Sigmoid colon (tissue), 7 donors: Measurements from ENCODE around the gene LAGE3. TPM values are rescaled to one million over a fixed set of nuclear protein-coding genes. Genes with fewer than 3 reads are reported as not detected.

Experiments
- DNase-seq: peaks from one replicate; pipeline ENCODE4 v3.0.0-alpha.2; 2019
- H3K27ac ChIP-seq, 4 donors: fragments of 200-600 bp; sonication (generic); one replicate each; pipeline ENCODE4 v1.5.1; 2016 to 2019; ENCODE audit warnings: mild to moderate bottlenecking in 1 of 4
- H3K27me3 ChIP-seq, 3 donors: fragments of 200-600 bp; sonication (generic); one replicate each; pipeline ENCODE4 v1.5.1; 2019; ENCODE audit warnings: mild to moderate bottlenecking in 1 of 3
- H3K36me3 ChIP-seq, 4 donors: fragments of 200-600 bp; sonication (generic); one replicate each; pipeline ENCODE4 v1.5.1; 2016 to 2019
- H3K4me1 ChIP-seq, 4 donors: fragments of 200-600 bp; sonication (generic); one replicate each; pipeline ENCODE4 v1.5.1; 2017 to 2019
- H3K4me3 ChIP-seq, 4 donors: fragments of 200-600 bp; sonication (generic); one replicate each; pipeline ENCODE4 v1.5.1; 2017 to 2019; ENCODE audit warnings: mild to moderate bottlenecking in 2 of 4, moderate library complexity in 1 of 4
- H3K9me3 ChIP-seq, 4 donors: fragments of 200-600 bp in 3 of 4; sonication (generic) in 3 of 4; one replicate each; pipeline versions ENCODE4 v1.5.1 to v1.6.1; 2013 to 2019
- EP300 ChIP-seq, 4 donors: sonication (generic); formaldehyde crosslinking; IDR thresholded peaks; one replicate each; pipeline ENCODE4 v1.6.1; 2017; ENCODE audit warnings: antibody characterized with exemption in 4 of 4
- POLR2A ChIP-seq, 2 donors: fragments of 450-650 bp; IDR thresholded peaks; one replicate each; pipeline ENCODE4 v1.6.1; 2016; ENCODE audit warnings: antibody characterized with exemption in 2 of 2, mild to moderate bottlenecking in 2 of 2, moderate library complexity in 2 of 2
- POLR2AphosphoS5 ChIP-seq, 4 donors: sonication (generic); formaldehyde crosslinking; IDR thresholded peaks; one replicate each; pipeline ENCODE4 v1.6.1; 2017; ENCODE audit warnings: antibody characterized with exemption in 4 of 4
- WGBS, 2 donors: extraction: QIAGEN DNeasy Blood & Tissue Kit; methylation state at CpG; one replicate each; pipeline ENCODE4 v1.1.7; 2013; 5-methylcytosine and 5-hydroxymethylcytosine counted together
- intact Hi-C: fragments of 100-400 bp; cut with DNase I; formaldehyde crosslinking; loops from one replicate; pipeline ENCODE4 v1.15.1; 2023
- polyA plus RNA-seq, 3 donors: library from polyadenylated mRNA; stranded (reverse); fragments of 200-250 nt; gene quantifications; one replicate each; pipeline ENCODE4 v1.2.3, GENCODE V29; 2013
- total RNA-seq, 4 donors: library from RNA; depleted of rRNA; stranded (reverse); fragments of >200 nt; gene quantifications; one replicate each; pipeline ENCODE4 v1.1.0, GENCODE V29; 2016
- TF ChIP-seq, protein P1 (sequence below), 4 experiments: fragments of 450-650 bp in 3 of 4; fragments of 200-600 bp in 1 of 4; IDR thresholded peaks; one replicate each; pipeline ENCODE4 v1.5.1; 2016 to 2019; ENCODE audit warnings: antibody characterized with exemption in 4 of 4, mild to moderate bottlenecking in 3 of 4, moderate library complexity in 2 of 4
- donor health status: healthy with polysubstance abuse.
- donor health status: Bipolar disorder and iron deficiency.
- donor health status: healthy.

LAGE3 gene
- total and polyA plus RNA-seq, 7 donors, result 12.7 to 32.7 (median 21.6) TPM

DNA sequence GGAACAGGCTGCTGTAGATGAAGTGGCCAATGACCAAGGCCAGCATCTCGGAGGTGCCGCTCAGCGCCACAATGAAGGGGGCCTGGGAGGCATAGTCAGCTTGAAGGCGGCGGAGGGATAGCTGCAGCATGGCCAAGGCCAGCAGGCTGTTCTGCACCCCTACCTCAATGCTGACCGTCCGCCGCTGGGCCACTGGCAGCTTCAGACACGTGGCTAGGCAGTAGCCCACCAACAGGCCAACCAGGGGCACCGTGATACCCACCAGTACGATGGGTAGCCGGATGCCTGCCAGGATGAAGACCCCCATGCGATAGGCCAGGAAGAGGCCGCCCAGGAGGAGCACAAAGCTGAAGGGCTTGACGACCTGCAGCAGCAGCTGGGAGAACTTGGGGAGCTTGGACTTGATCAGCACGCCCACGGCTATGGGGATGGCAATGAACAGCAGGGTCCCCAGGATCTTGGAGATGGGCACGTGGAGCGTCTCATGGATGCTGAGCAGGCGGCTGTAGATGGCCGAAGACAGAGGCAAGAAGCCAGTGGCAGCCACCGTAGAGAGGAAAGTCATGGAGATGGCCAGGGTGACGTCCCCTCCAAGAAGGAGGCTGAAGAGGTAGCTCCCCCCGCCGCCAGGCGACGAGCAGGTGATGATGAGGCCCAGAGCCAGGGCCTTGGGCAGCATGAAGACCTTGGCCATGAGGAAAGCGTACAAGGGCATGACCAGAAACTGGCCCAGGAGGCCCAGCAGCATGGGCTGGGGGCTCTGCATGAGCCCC is 8.6 kb upstream of the LAGE3 start:
- intact Hi-C loops, result loop anchor here (5.0 kb wide), 3 partner anchors 45 to 90 kb away; partner anchors contain the start of genes GDI1 and RPL10
- peaks cover 0 to 12% (median 0%) of the 10 kb centered on the region in 4 donors for H3K36me3 ChIP-seq
- H3K27me3 ChIP-seq, result no peaks in the 10 kb centered on the region
- no peaks in the 10 kb centered on the region for H3K9me3 ChIP-seq
- peaks cover 0 to 33% (median 22%) of the 10 kb centered on the region in 4 donors for H3K4me1 ChIP-seq
- H3K4me3 ChIP-seq, result no peak overlapping the region
- peak overlapping the region; percentile 85 to 90 (median 86) for H3K27ac ChIP-seq
- TF ChIP-seq POLR2A (IDR thresholded peaks at IDR 0.05) (no peak), POLR2AphosphoS5 (IDR thresholded peaks at IDR 0.05) (no peak), EP300 (IDR thresholded peaks at IDR 0.05) (no peak)
- TF ChIP-seq, protein P1, sequence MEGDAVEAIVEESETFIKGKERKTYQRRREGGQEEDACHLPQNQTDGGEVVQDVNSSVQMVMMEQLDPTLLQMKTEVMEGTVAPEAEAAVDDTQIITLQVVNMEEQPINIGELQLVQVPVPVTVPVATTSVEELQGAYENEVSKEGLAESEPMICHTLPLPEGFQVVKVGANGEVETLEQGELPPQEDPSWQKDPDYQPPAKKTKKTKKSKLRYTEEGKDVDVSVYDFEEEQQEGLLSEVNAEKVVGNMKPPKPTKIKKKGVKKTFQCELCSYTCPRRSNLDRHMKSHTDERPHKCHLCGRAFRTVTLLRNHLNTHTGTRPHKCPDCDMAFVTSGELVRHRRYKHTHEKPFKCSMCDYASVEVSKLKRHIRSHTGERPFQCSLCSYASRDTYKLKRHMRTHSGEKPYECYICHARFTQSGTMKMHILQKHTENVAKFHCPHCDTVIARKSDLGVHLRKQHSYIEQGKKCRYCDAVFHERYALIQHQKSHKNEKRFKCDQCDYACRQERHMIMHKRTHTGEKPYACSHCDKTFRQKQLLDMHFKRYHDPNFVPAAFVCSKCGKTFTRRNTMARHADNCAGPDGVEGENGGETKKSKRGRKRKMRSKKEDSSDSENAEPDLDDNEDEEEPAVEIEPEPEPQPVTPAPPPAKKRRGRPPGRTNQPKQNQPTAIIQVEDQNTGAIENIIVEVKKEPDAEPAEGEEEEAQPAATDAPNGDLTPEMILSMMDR (IDR thresholded peaks at IDR 0.05), result no peak
- 94 to 95% methylated on average over 28 of the region's 28 CpGs for WGBS, 2 donors
- DNase-seq, result peak; percentile 62

DNA sequence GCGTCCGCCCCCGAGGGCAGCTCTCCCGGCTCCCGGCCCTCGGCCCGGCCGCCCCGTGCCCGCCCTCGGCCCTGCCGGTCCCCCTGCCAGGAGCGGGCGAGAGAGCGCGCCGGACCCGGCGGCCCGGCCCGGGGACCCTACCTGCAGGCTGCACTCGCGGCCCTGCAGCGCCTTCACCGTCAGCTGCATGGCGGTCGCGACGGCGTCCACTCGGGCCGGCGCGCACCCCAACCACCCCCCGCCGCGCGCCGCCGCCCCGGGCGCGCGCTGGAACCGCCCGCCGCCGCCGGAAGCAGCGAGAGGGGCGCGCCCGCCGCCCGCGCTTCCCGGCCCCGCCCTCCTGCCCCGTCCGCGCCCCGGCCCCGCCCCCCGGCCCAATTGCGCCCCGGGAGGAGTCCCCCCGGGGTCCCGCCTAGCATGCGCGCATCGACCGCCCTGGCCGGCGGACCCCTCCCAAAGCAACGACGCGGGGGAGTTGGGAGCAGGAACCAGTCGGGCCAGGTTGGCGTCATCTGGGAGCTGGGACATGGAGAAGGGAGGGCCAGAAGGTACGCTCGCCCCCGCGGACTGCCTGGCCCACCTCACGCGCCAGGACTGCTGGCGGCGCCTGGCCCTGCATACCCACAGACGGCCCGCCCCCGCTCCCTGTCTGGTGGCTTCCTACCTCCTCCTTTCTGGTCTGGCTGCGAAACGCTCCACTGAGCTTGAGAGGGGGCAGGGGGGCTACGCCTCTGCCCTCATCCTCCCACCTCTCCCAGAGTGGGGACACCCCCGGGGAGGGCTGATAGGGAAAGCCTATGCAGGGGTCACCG is 7.5 kb upstream of the LAGE3 start, which contains the start of gene UBL4A:
Gene UBL4A (minus strand): TSS at position 220 of the 812 bp plus-strand sequence. CDS start 31 bp downstream, at position 189.
- Histone ChIP-seq H3K4me1 (peaks cover 0 to 33% (median 22%) of the 10 kb centered on the region in 4 donors), H3K36me3 (peaks cover 0 to 12% (median 0%) of the 10 kb centered on the region in 4 donors), H3K27me3 (no peaks in the 10 kb centered on the region), H3K9me3 (no peaks in the 10 kb centered on the region), H3K27ac (peak within 1 kb of the TSS; percentile 85 to 90 (median 86)), H3K4me3 (peak within 1 kb of the TSS; percentile 47 to 80 (median 70))
- peak; percentile 82 for DNase-seq
- 1% methylated on average over 95 of the region's 95 CpGs for WGBS, 2 donors
- TF ChIP-seq EP300 (IDR thresholded peaks at IDR 0.05) (no peak), POLR2AphosphoS5 (IDR thresholded peaks at IDR 0.05) (peak in 1 of 4 donors; percentile 40), POLR2A (IDR thresholded peaks at IDR 0.05) (no peak)
- TF ChIP-seq, protein P1 (IDR thresholded peaks at IDR 0.05), result no peak
- intact Hi-C loops, result loop anchor here (5.0 kb wide), 3 partner anchors 46 to 89 kb away; partner anchors contain the start of genes GDI1 and RPL10

DNA sequence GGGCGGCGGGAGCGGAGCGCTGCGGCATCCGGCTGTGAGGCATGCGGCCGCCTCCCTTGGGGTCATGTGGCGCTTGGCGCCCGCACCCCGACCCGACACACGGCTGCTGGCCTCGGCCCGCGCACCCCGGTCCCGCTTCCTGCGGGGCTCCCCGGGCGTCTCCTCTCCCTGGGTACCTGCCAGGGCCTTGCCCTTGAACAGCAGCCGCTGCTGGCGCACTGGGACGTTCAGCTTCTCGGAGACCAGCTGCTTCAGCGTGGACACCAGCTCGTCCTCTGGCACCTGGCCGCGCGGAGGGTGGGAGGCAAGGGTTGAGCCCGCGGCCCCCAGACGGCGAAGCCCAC is 6.9 kb upstream of the LAGE3 start:
- Histone ChIP-seq H3K4me1 (peaks cover 0 to 33% (median 22%) of the 10 kb centered on the region in 4 donors), H3K36me3 (peaks cover 0 to 12% (median 0%) of the 10 kb centered on the region in 4 donors), H3K27me3 (no peaks in the 10 kb centered on the region), H3K9me3 (no peaks in the 10 kb centered on the region), H3K27ac (peak overlapping the region; percentile 85 to 90 (median 86)), H3K4me3 (peak overlapping the region; percentile 47 to 80 (median 70))
- 0 to 1% methylated on average over 35 of the region's 35 CpGs for WGBS, 2 donors
- peak; percentile 74 for DNase-seq
- intact Hi-C loops, result loop anchor here (5.0 kb wide), 3 partner anchors 46 to 89 kb away; partner anchors contain the start of genes GDI1 and RPL10
- TF ChIP-seq POLR2AphosphoS5 (IDR thresholded peaks at IDR 0.05) (no peak), EP300 (IDR thresholded peaks at IDR 0.05) (no peak), POLR2A (IDR thresholded peaks at IDR 0.05) (no peak)
- TF ChIP-seq, protein P1 (IDR thresholded peaks at IDR 0.05), result no peak

DNA sequence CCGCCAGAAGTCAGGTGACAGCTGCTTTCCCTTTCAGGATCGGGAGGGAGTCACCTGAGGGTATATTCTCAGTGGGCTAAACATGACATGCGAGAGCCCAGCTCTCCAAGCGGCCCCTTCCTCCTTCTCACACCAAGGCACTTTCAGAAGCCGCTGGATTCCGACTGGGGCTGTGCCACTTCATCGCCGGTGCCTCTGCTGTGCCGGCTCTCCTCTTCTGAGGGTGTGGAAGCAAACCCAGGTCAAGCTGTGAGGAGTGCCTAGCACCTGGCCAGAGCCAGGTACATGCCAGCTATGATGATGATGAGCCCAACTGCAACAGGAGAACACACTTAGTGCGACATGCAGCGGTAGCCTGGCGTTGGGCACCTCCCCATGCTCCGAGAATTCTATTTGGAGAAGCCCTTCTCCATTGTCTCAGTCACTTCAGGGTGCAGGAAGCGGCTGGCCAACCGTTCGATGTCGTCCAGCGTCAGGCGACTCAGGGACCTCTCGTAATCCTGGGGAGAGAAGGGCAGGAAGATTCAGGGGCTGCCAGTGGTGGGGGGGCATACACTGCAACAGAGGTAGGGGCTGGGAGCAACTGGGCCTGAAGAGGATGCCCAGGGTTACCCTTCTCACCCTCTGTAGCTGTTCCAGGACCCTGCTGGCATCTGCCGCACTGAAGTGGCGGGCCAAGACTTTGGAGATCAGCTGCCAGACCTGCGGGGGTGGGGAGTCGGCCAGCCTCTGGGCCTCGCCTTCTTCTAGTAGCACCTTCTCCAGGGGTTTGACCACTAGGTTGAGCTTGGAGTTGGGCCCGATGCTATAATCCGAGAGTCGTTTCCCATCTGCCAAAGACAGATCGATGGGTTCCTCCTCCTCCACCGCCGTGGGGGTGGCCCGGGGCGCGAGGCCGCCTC is 6.3 kb upstream of the LAGE3 start:
- TF ChIP-seq POLR2A (IDR thresholded peaks at IDR 0.05), result no peak
- no peak for TF ChIP-seq EP300 (IDR thresholded peaks at IDR 0.05)
- TF ChIP-seq, protein P1 (IDR thresholded peaks at IDR 0.05), result no peak
- TF ChIP-seq POLR2AphosphoS5 (IDR thresholded peaks at IDR 0.05), result no peak
- Histone ChIP-seq H3K27me3 (no peaks in the 10 kb centered on the region), H3K9me3 (no peaks in the 10 kb centered on the region), H3K4me1 (peaks cover 0 to 33% (median 22%) of the 10 kb centered on the region in 4 donors), H3K36me3 (peaks cover 0 to 12% (median 0%) of the 10 kb centered on the region in 4 donors), H3K27ac (peak overlapping the region; percentile 85 to 90 (median 86)), H3K4me3 (peak overlapping the region; percentile 47 to 80 (median 70))
- intact Hi-C loops, result loop anchor here (5.0 kb wide), 3 partner anchors 47 to 88 kb away; partner anchors contain the start of genes GDI1 and RPL10
- peak; percentile 71 for DNase-seq
- WGBS, 2 donors, result 44 to 49% methylated on average over 35 of the region's 35 CpGs
